A172 (cell line): ENCODE results near the gene FAM241B. TPM values are rescaled to one million over a fixed set of nuclear protein-coding genes. Genes with fewer than 3 reads are reported as not detected.

Experiments used
- DNase-seq: peaks from one replicate; pipeline ENCODE4 v3.0.0-alpha.2; 2015; ENCODE audit warnings: low spot score
- total RNA-seq: library from RNA; depleted of rRNA; stranded (reverse); fragments of >200 nt; shearing (Covaris generic); gene quantifications from 2 replicates; pipeline ENCODE4 v1.2.3, GENCODE V29; 2014

FAM241B gene
- total RNA-seq, 1 experiment from 2014 or later: 7.4 TPM

GRCh38 chr10:69634759-69635425 is 4.8 kb downstream of the FAM241B start:
- no peak for DNase-seq

- DNase-seq: no peak
These were observed 5.6 kb downstream of the FAM241B start for GRCh38 chr10:69635428-69636272.

- DNase-seq: no peak
These were observed 6.2 kb downstream of the FAM241B start for GRCh38 chr10:69636273-69636575.

GRCh38 chr10:69636626-69637605 is 6.9 kb downstream of the FAM241B start:
- no peak for DNase-seq

GRCh38 chr10:69638642-69639041 is 8.6 kb downstream of the FAM241B start:
- DNase-seq: no peak

- DNase-seq: peak; percentile 65
These were observed 9.5 kb downstream of the FAM241B start for GRCh38 chr10:69639291-69640195.

- no peak for DNase-seq
These were observed 10.3 kb downstream of the FAM241B start for GRCh38 chr10:69640196-69640980.

GRCh38 chr10:69641261-69641980 is 11.4 kb downstream of the FAM241B start:
- peak; percentile 81 for DNase-seq

GRCh38 chr10:69642747-69643146 is 12.7 kb downstream of the FAM241B start:
- DNase-seq: no peak

GRCh38 chr10:69643779-69644657 is 14.0 kb downstream of the FAM241B start:
- no peak for DNase-seq

GRCh38 chr10:69644658-69645295 is 14.7 kb downstream of the FAM241B start:
- DNase-seq: peak; percentile 52

GRCh38 chr10:69645296-69646184 is 15.5 kb downstream of the FAM241B start:
- DNase-seq: no peak

- DNase-seq: no peak
These were observed 16.4 kb downstream of the FAM241B start for GRCh38 chr10:69646185-69647060.

GRCh38 chr10:69647126-69647525 is 17.1 kb downstream of the FAM241B start:
- DNase-seq: no peak

GRCh38 chr10:69647819-69648218 is 17.8 kb downstream of the FAM241B start:
- DNase-seq: no peak

GRCh38 chr10:69648461-69648860 is 18.4 kb downstream of the FAM241B start:
- DNase-seq: no peak
